ENCODE data around the gene MARCHF10.

Gene MARCHF10

GRCh38 chr17:62761884-62762283 lies 46.2 kb downstream of the MARCHF10 start:
- Mint-ChIP-seq H3K9me3 (no peaks in the 10 kb centered on the region), H3K27me3 (peaks cover 3% of the 10 kb centered on the region), H3K4me3 (no peak overlapping the region), H3K27ac (no peak overlapping the region), H3K4me1 (ENCODE audit: low read depth) (no peaks in the 10 kb centered on the region), H3K36me3 (ENCODE audit: low read depth) (no peaks in the 10 kb centered on the region)
- intact Hi-C loops (cut with micrococcal nuclease): no loop called here

- H3K4me1 Mint-ChIP-seq (ENCODE audit: low read depth): no peaks in the 10 kb centered on the region
- H3K27ac Mint-ChIP-seq: no peak overlapping the region
- no peaks in the 10 kb centered on the region for H3K36me3 Mint-ChIP-seq (ENCODE audit: low read depth)
- H3K9me3 Mint-ChIP-seq: no peaks in the 10 kb centered on the region
- H3K4me3 Mint-ChIP-seq: no peak overlapping the region
- intact Hi-C loops (cut with micrococcal nuclease): no loop called here
- peaks cover 3% of the 10 kb centered on the region for H3K27me3 Mint-ChIP-seq
Measured at GRCh38 chr17:62760945-62761267, 47.2 kb downstream of the MARCHF10 start.

DNA sequence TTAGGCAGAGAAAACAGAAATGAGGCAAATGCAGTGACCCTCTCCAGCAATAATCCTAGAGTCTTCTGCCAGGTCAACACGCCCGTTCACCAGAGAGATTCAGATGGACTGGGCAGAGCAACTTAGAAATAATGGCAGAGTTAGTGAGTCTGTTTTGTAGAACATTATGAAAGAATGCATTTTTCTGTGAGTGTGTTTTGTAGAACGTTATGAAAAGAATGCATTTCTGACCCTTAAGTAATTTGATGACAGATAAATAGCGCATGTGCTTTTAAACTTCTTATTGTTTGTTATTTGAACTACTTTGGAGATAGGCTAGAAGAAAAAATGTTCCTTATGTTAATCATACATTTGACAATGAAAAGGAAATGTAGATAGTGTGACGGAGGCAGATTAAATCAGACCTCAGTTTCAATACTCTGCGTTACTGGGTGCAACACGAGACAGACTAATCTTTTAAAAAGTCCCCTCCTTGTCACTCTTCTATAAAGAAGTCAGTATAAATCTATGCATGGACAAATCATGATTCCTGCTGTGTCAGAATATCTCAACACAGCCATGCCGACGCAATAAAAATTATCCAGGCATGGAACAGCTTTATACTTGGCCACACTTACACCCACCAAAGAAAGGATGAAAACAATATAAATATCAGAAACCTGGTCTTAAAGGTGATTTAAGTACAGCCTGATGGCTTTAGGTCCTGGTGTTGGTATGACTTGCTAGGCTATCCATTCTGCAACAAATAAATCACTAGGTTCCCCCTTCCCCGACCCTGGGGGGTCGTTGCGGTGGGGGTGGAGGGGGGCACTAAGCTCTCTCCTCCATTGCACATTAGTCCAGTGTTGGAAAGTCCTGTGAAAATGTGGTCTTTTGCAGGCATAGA lies 47.8 kb downstream of the MARCHF10 start:
- intact Hi-C loops (cut with micrococcal nuclease): no loop called here
- H3K9me3 Mint-ChIP-seq: no peaks in the 10 kb centered on the region
- no peak overlapping the region for H3K27ac Mint-ChIP-seq
- no peaks in the 10 kb centered on the region for H3K36me3 Mint-ChIP-seq (ENCODE audit: low read depth)
- no peaks in the 10 kb centered on the region for H3K4me1 Mint-ChIP-seq (ENCODE audit: low read depth)
- H3K27me3 Mint-ChIP-seq: peaks cover 3% of the 10 kb centered on the region
- H3K4me3 Mint-ChIP-seq: no peak overlapping the region

DNA sequence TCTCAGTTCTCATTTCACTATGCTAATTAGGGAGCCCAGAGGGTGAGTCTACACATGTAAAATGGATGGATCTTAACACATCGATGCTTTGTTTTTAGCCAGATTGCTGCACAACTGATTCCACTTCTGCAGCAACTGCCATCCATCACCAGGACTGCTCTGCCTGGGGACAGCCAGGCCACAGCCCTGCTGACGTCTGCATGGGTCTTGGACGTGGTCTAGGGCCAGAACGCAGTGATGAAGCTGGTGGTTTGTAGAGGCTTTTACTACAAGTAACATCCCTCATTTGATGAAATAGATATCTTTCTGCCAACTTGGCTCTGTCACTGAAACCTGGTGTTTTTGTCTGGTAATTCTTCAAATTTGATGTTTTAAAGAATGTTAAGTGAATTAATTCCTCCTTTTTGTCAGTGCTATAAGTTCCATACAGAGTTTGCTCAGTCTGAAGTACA lies 50.6 kb downstream of the MARCHF10 start:
- Mint-ChIP-seq H3K27me3 (peaks cover 4% of the 10 kb centered on the region), H3K27ac (no peak overlapping the region), H3K36me3 (ENCODE audit: low read depth) (no peaks in the 10 kb centered on the region), H3K4me3 (no peak overlapping the region), H3K4me1 (ENCODE audit: low read depth) (no peaks in the 10 kb centered on the region), H3K9me3 (no peaks in the 10 kb centered on the region)
- intact Hi-C loops (cut with micrococcal nuclease): no loop called here

- H3K27ac Mint-ChIP-seq: no peak overlapping the region
- H3K27me3 Mint-ChIP-seq: peaks cover 4% of the 10 kb centered on the region
- intact Hi-C loops (cut with micrococcal nuclease): no loop called here
- H3K36me3 Mint-ChIP-seq (ENCODE audit: low read depth): no peaks in the 10 kb centered on the region
- no peaks in the 10 kb centered on the region for H3K9me3 Mint-ChIP-seq
- no peaks in the 10 kb centered on the region for H3K4me1 Mint-ChIP-seq (ENCODE audit: low read depth)
- H3K4me3 Mint-ChIP-seq: no peak overlapping the region
Measured at GRCh38 chr17:62756198-62756597, 51.9 kb downstream of the MARCHF10 start.

DNA sequence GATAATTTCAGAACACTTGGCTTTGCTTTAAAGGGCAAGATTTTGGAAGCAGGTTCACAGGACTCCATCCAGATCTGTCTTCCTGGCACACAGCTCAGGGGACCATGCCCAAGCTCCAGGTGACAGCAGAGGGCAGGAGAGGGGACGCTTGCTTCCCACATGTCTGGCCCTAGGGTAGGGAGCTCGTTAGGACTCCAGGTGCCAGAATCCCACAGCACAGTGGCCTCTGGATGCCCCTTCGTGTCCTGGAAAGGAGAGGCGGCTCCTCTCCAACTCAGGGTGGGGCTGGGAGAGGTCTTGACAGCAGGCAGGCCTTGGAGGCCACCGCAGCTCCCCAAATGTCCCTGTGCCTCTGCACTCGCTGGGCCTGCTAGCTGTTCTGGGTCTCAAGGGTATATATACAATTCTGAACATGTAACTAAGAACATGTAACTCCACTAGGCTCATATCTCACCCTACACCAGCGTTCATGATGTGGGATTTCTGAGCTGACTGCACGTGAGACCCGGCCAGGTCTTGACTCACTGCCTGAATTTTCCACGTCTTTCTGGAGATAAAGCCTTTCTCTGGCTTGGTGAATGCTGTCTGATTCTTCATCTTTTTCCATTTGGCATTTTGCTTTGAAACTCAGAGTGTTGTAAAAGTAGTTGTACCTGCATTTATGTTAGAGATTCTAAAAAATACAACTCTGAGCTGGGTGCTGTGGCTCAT lies 52.8 kb downstream of the MARCHF10 start:
- H3K27ac Mint-ChIP-seq: no peak overlapping the region
- no peak overlapping the region for H3K4me3 Mint-ChIP-seq
- no peaks in the 10 kb centered on the region for H3K36me3 Mint-ChIP-seq (ENCODE audit: low read depth)
- intact Hi-C loops (cut with micrococcal nuclease): no loop called here
- peaks cover 1% of the 10 kb centered on the region for H3K27me3 Mint-ChIP-seq
- no peaks in the 10 kb centered on the region for H3K4me1 Mint-ChIP-seq (ENCODE audit: low read depth)
- no peaks in the 10 kb centered on the region for H3K9me3 Mint-ChIP-seq

GRCh38 chr17:62754631-62755030 lies 53.5 kb downstream of the MARCHF10 start:
- no peaks in the 10 kb centered on the region for H3K9me3 Mint-ChIP-seq
- peaks cover 1% of the 10 kb centered on the region for H3K27me3 Mint-ChIP-seq
- no peak overlapping the region for H3K27ac Mint-ChIP-seq
- H3K4me1 Mint-ChIP-seq (ENCODE audit: low read depth): no peaks in the 10 kb centered on the region
- no peaks in the 10 kb centered on the region for H3K36me3 Mint-ChIP-seq (ENCODE audit: low read depth)
- intact Hi-C loops (cut with micrococcal nuclease): no loop called here
- no peak overlapping the region for H3K4me3 Mint-ChIP-seq

- H3K9me3 Mint-ChIP-seq: no peaks in the 10 kb centered on the region
- no peaks in the 10 kb centered on the region for H3K36me3 Mint-ChIP-seq (ENCODE audit: low read depth)
- no peak overlapping the region for H3K27ac Mint-ChIP-seq
- peaks cover 1% of the 10 kb centered on the region for H3K27me3 Mint-ChIP-seq
- no peaks in the 10 kb centered on the region for H3K4me1 Mint-ChIP-seq (ENCODE audit: low read depth)
- intact Hi-C loops (cut with micrococcal nuclease): no loop called here
- H3K4me3 Mint-ChIP-seq: no peak overlapping the region
Measured at GRCh38 chr17:62753562-62753961, 54.6 kb downstream of the MARCHF10 start.

GRCh38 chr17:62751060-62751691 lies 56.9 kb downstream of the MARCHF10 start:
- Mint-ChIP-seq H3K27ac (no peak overlapping the region), H3K36me3 (ENCODE audit: low read depth) (no peaks in the 10 kb centered on the region), H3K9me3 (no peaks in the 10 kb centered on the region), H3K4me3 (no peak overlapping the region), H3K27me3 (peaks cover 1% of the 10 kb centered on the region), H3K4me1 (ENCODE audit: low read depth) (no peaks in the 10 kb centered on the region)
- intact Hi-C loops (cut with micrococcal nuclease): no loop called here

- intact Hi-C loops (cut with micrococcal nuclease): no loop called here
- Mint-ChIP-seq H3K36me3 (ENCODE audit: low read depth) (no peaks in the 10 kb centered on the region), H3K4me3 (no peak overlapping the region), H3K27me3 (peaks cover 1% of the 10 kb centered on the region), H3K9me3 (no peaks in the 10 kb centered on the region), H3K27ac (no peak overlapping the region), H3K4me1 (ENCODE audit: low read depth) (no peaks in the 10 kb centered on the region)
Measured at GRCh38 chr17:62750631-62751051, 57.5 kb downstream of the MARCHF10 start.

DNA sequence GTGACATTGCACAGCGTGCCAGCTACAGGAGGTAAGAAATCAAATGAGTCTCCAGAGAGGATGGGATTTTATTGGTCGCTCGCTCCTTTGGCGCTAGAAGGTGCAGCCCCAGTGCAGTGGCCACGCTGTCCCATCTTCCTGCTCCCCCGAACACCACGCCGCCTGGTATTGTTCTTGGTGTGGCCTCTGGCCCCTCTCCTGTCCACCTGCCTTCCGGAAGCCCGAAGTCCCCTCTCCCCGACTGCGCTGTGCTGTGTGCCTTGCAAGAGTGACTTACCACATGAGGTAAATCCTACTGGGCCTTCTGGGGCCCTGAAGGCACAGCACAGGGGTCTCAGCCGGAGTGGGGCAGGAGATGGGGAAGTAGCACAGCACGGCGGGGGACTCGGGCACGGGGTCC lies 58.2 kb downstream of the MARCHF10 start:
- Mint-ChIP-seq H3K27me3 (peaks cover 1% of the 10 kb centered on the region), H3K27ac (no peak overlapping the region), H3K4me1 (ENCODE audit: low read depth) (no peaks in the 10 kb centered on the region), H3K36me3 (ENCODE audit: low read depth) (no peaks in the 10 kb centered on the region), H3K4me3 (no peak overlapping the region), H3K9me3 (no peaks in the 10 kb centered on the region)
- intact Hi-C loops (cut with micrococcal nuclease): no loop called here

- intact Hi-C loops (cut with micrococcal nuclease): no loop called here
- Mint-ChIP-seq H3K27me3 (peaks cover 2% of the 10 kb centered on the region), H3K27ac (no peak overlapping the region), H3K4me1 (ENCODE audit: low read depth) (no peaks in the 10 kb centered on the region), H3K4me3 (no peak overlapping the region), H3K36me3 (ENCODE audit: low read depth) (no peaks in the 10 kb centered on the region), H3K9me3 (no peaks in the 10 kb centered on the region)
Measured at GRCh38 chr17:62746941-62747340, 61.2 kb downstream of the MARCHF10 start.

GRCh38 chr17:62745806-62746205 lies 62.3 kb downstream of the MARCHF10 start:
- H3K4me1 Mint-ChIP-seq (ENCODE audit: low read depth): no peaks in the 10 kb centered on the region
- H3K9me3 Mint-ChIP-seq: no peaks in the 10 kb centered on the region
- H3K36me3 Mint-ChIP-seq (ENCODE audit: low read depth): no peaks in the 10 kb centered on the region
- H3K27me3 Mint-ChIP-seq: peaks cover 2% of the 10 kb centered on the region
- H3K4me3 Mint-ChIP-seq: no peak overlapping the region
- intact Hi-C loops (cut with micrococcal nuclease): no loop called here
- no peak overlapping the region for H3K27ac Mint-ChIP-seq

DNA sequence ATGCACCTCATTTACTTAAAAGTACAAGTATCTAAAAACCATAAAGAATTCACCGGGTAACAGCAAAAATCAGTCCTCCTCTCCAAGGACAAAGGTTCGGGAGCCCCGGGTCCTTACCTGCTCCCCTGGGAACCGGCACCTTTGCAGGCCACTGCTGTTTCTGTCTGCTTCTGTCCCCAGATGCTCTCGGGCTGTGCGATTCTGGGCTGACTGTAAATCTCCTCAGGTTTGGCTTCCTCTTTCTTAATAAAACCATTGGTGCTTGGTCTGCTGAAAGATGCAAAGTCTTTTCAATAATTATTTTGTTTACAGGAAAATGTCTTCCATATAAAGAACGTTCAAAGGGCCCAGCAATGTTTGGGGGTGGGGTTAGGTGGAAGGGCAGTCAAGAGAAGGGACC lies 63.9 kb downstream of the MARCHF10 start:
- no peak overlapping the region for H3K27ac Mint-ChIP-seq
- H3K9me3 Mint-ChIP-seq: no peaks in the 10 kb centered on the region
- H3K4me3 Mint-ChIP-seq: no peak overlapping the region
- H3K4me1 Mint-ChIP-seq (ENCODE audit: low read depth): no peaks in the 10 kb centered on the region
- H3K36me3 Mint-ChIP-seq (ENCODE audit: low read depth): no peaks in the 10 kb centered on the region
- intact Hi-C loops (cut with micrococcal nuclease): no loop called here
- H3K27me3 Mint-ChIP-seq: peaks cover 2% of the 10 kb centered on the region
